ENCODE measurements around the gene SLC35F3. TPM values are rescaled to one million over a fixed set of nuclear protein-coding genes. Genes with fewer than 3 reads are reported as not detected.

SLC35F3 gene
- total RNA-seq, 1 donor from 2014 or later: 0.49 TPM

GRCh38 chr1:234217316-234217840 lies 312.9 kb downstream of the SLC35F3 start:
- H3K4me1 ChIP-seq: peaks cover 19% of the 10 kb centered on the region
- peak overlapping the region; percentile 39 for H3K27ac ChIP-seq
- H3K9me3 ChIP-seq: no peaks in the 10 kb centered on the region
- H3K36me3 ChIP-seq: no peaks in the 10 kb centered on the region
- DNase-seq (ENCODE audit: extremely low spot score in 2 of 2): no peak
- TF ChIP-seq POLR2AphosphoS5 (IDR thresholded peaks at IDR 0.05; ENCODE audit: insufficient read depth in 1 of 2, low read depth in 1 of 2) (no peak), POLR2A (IDR thresholded peaks at IDR 0.05) (no peak), CTCF (IDR thresholded peaks at IDR 0.05) (no peak)
- intact Hi-C loops (cut with DNase I): no loop called here
- H3K4me3 ChIP-seq: no peak overlapping the region
- H3K27me3 ChIP-seq: no peaks in the 10 kb centered on the region

GRCh38 chr1:234218078-234218477 lies 313.6 kb downstream of the SLC35F3 start:
- no peak for TF ChIP-seq CTCF (IDR thresholded peaks at IDR 0.05)
- no peak for TF ChIP-seq POLR2AphosphoS5 (IDR thresholded peaks at IDR 0.05; ENCODE audit: insufficient read depth in 1 of 2, low read depth in 1 of 2)
- no peak for TF ChIP-seq POLR2A (IDR thresholded peaks at IDR 0.05)
- no peak for DNase-seq (ENCODE audit: extremely low spot score in 2 of 2)
- H3K9me3 ChIP-seq: no peaks in the 10 kb centered on the region
- H3K36me3 ChIP-seq: no peaks in the 10 kb centered on the region
- H3K27ac ChIP-seq: no peak overlapping the region
- intact Hi-C loops (cut with DNase I): no loop called here
- H3K4me3 ChIP-seq: no peak overlapping the region
- no peaks in the 10 kb centered on the region for H3K27me3 ChIP-seq
- H3K4me1 ChIP-seq: peaks cover 19% of the 10 kb centered on the region

GRCh38 chr1:234219711-234220110 lies 315.2 kb downstream of the SLC35F3 start:
- H3K27ac ChIP-seq: no peak overlapping the region
- no peaks in the 10 kb centered on the region for H3K27me3 ChIP-seq
- no peak overlapping the region for H3K4me3 ChIP-seq
- H3K9me3 ChIP-seq: no peaks in the 10 kb centered on the region
- no peaks in the 10 kb centered on the region for H3K36me3 ChIP-seq
- TF ChIP-seq CTCF (IDR thresholded peaks at IDR 0.05) (no peak), POLR2AphosphoS5 (IDR thresholded peaks at IDR 0.05; ENCODE audit: insufficient read depth in 1 of 2, low read depth in 1 of 2) (no peak), POLR2A (IDR thresholded peaks at IDR 0.05) (no peak)
- no peak for DNase-seq (ENCODE audit: extremely low spot score in 2 of 2)
- intact Hi-C loops (cut with DNase I): no loop called here
- peaks cover 6% of the 10 kb centered on the region for H3K4me1 ChIP-seq

GRCh38 chr1:234221601-234222000 lies 317.1 kb downstream of the SLC35F3 start:
- no peaks in the 10 kb centered on the region for H3K27me3 ChIP-seq

More at GRCh38 chr1:234221601-234222000, 317.1 kb downstream of the SLC35F3 start:
- intact Hi-C loops (cut with DNase I): no loop called here
- Histone ChIP-seq H3K36me3 (no peaks in the 10 kb centered on the region), H3K9me3 (no peaks in the 10 kb centered on the region), H3K4me3 (no peak overlapping the region), H3K4me1 (no peaks in the 10 kb centered on the region), H3K27ac (no peak overlapping the region)
- no peak for DNase-seq (ENCODE audit: extremely low spot score in 2 of 2)
- no peak for TF ChIP-seq CTCF (IDR thresholded peaks at IDR 0.05)
- no peak for TF ChIP-seq POLR2AphosphoS5 (IDR thresholded peaks at IDR 0.05; ENCODE audit: insufficient read depth in 1 of 2, low read depth in 1 of 2)
- TF ChIP-seq POLR2A (IDR thresholded peaks at IDR 0.05): no peak
